HepG2 (cell line): Measurements from ENCODE around the gene LILRB3. TPM values are rescaled to one million over a fixed set of nuclear protein-coding genes. Genes with fewer than 3 reads are reported as not detected.
A peak's percentile ranks its signal among the peaks of the same experiment; 100 is the strongest.

ENCODE experiments used
- CC2D1A ChIP-seq: sonication (generic); formaldehyde crosslinking; IDR thresholded peaks from 2 replicates; pipeline ENCODE4 v1.8.1; 2023; ENCODE audit warnings: mild to moderate bottlenecking, missing genetic modification reagents
- E2F2 ChIP-seq: sonication (generic); formaldehyde crosslinking; IDR thresholded peaks from 2 replicates; pipeline ENCODE4 v1.4.0; 2020; ENCODE audit warnings: missing genetic modification reagents, borderline replicate concordance
- EEA1 ChIP-seq: sonication (generic); formaldehyde crosslinking; IDR thresholded peaks from 2 replicates; pipeline ENCODE4 v1.5.1; 2020; ENCODE audit warnings: mild to moderate bottlenecking, missing genetic modification reagents, borderline replicate concordance
- HHEX ChIP-seq: IDR thresholded peaks from 2 replicates; pipeline ENCODE4 v1.6.1; 2016; ENCODE audit warnings: control low read depth
- IRF2 ChIP-seq: IDR thresholded peaks from 2 replicates; pipeline ENCODE4 v1.6.1; 2018; ENCODE audit warnings: missing genetic modification reagents, missing compliant biosample characterization
- JUN ChIP-seq: sonication (generic); formaldehyde crosslinking; IDR thresholded peaks from 2 replicates; pipeline ENCODE4 v1.4.0; 2020; ENCODE audit warnings: mild to moderate bottlenecking, missing genetic modification reagents
- LCORL ChIP-seq, 2 experiments: fragments of 450-650 bp in 1 of 2; sonication (generic) in 1 of 2; formaldehyde crosslinking in 1 of 2; IDR thresholded peaks; 2 replicates each; pipeline versions ENCODE4 v1.5.0 to v1.6.1; 2017 to 2020; ENCODE audit warnings: antibody characterized with exemption in 1 of 2, missing genetic modification reagents in 1 of 2
- MAFG ChIP-seq: sonication (generic); formaldehyde crosslinking; IDR thresholded peaks from 2 replicates; pipeline ENCODE4 v1.5.1; 2020; ENCODE audit warnings: mild to moderate bottlenecking, missing genetic modification reagents
- MED8 ChIP-seq: sonication (generic); formaldehyde crosslinking; IDR thresholded peaks from 2 replicates; pipeline ENCODE4 v1.8.1; 2023; ENCODE audit warnings: mild to moderate bottlenecking, missing genetic modification reagents; ENCODE audit not compliant: insufficient replicate concordance
- NR3C1 ChIP-seq: sonication (generic); formaldehyde crosslinking; IDR thresholded peaks from 2 replicates; pipeline ENCODE4 v1.4.0; 2020; ENCODE audit warnings: missing genetic modification reagents
- RBM22 ChIP-seq: fragments of 200-400 bp; formaldehyde crosslinking; optimal IDR thresholded peaks from 2 replicates; pipeline ENCODE3; 2017; ENCODE audit warnings: mild to moderate bottlenecking, low read length, moderate library complexity
- SIX4 ChIP-seq: sonication (generic); formaldehyde crosslinking; IDR thresholded peaks from 2 replicates; pipeline ENCODE4 v1.4.0; 2020; ENCODE audit warnings: missing genetic modification reagents
- TAF1 ChIP-seq: sonication (generic); formaldehyde crosslinking; IDR thresholded peaks from 2 replicates; pipeline ENCODE4 v1.4.0; 2020; ENCODE audit warnings: missing genetic modification reagents
- ZBTB1 ChIP-seq: sonication (generic); formaldehyde crosslinking; IDR thresholded peaks from 2 replicates; pipeline ENCODE4 v1.4.0; 2020; ENCODE audit warnings: missing genetic modification reagents, borderline replicate concordance
- ZNF138 ChIP-seq: sonication (generic); formaldehyde crosslinking; IDR thresholded peaks from 2 replicates; pipeline ENCODE4 v1.5.0; 2020; ENCODE audit warnings: mild to moderate bottlenecking, low read depth, missing genetic modification reagents
- ZNF296 ChIP-seq: sonication (generic); formaldehyde crosslinking; conservative IDR thresholded peaks from 2 replicates; pipeline ENCODE4 v1.5.0; 2020; ENCODE audit warnings: mild to moderate bottlenecking, missing genetic modification reagents
- ZNF317 ChIP-seq: sonication (generic); formaldehyde crosslinking; IDR thresholded peaks from 2 replicates; pipeline ENCODE4 v1.5.0; 2020; ENCODE audit warnings: mild to moderate bottlenecking, missing genetic modification reagents
- ZNF44 ChIP-seq: sonication (generic); formaldehyde crosslinking; IDR thresholded peaks from 2 replicates; pipeline ENCODE4 v1.5.1; 2020; ENCODE audit warnings: mild to moderate bottlenecking, missing genetic modification reagents
- ZNF605 ChIP-seq: sonication (generic); formaldehyde crosslinking; IDR thresholded peaks from 2 replicates; pipeline ENCODE4 v1.8.0; 2022; ENCODE audit warnings: mild to moderate bottlenecking, missing genetic modification reagents
- ZNF781 ChIP-seq: sonication (generic); formaldehyde crosslinking; IDR thresholded peaks from 2 replicates; pipeline ENCODE4 v1.5.1; 2020; ENCODE audit warnings: borderline replicate concordance, mild to moderate bottlenecking, missing genetic modification reagents; ENCODE audit errors: not compliant biosample characterization
- ZNF788 ChIP-seq: sonication (generic); formaldehyde crosslinking; IDR thresholded peaks from 2 replicates; pipeline ENCODE4 v1.5.0; 2020; ENCODE audit warnings: mild to moderate bottlenecking, missing genetic modification reagents, borderline replicate concordance
- ZNF792 ChIP-seq: IDR thresholded peaks from 2 replicates; pipeline ENCODE4 v1.6.1; 2016
- ZNF83 ChIP-seq: sonication (generic); formaldehyde crosslinking; IDR thresholded peaks from 2 replicates; pipeline ENCODE4 v1.4.0; 2020; ENCODE audit warnings: missing genetic modification reagents, mild to moderate bottlenecking, borderline replicate concordance
- ZSCAN21 ChIP-seq: sonication (generic); formaldehyde crosslinking; IDR thresholded peaks from 2 replicates; pipeline ENCODE4 v1.8.0; 2022; ENCODE audit warnings: mild to moderate bottlenecking, missing genetic modification reagents, moderate library complexity, borderline replicate concordance
- ZZZ3 ChIP-seq: sonication (generic); formaldehyde crosslinking; IDR thresholded peaks from 2 replicates; pipeline ENCODE4 v1.4.0; 2020; ENCODE audit warnings: missing genetic modification reagents, mild to moderate bottlenecking, borderline replicate concordance
- polyA plus RNA-seq, 8 experiments: library from polyadenylated mRNA; depleted of rRNA in 3 of 8; stranded (reverse) in 7 of 8; unstranded in 1 of 8; fragments of >200 nt; fragmentation: Illumina TruSeq in 4 of 8; extraction: Trizol in 4 of 8; gene quantifications; 2 replicates each; pipeline versions ENCODE4 v1.2.1 to v1.2.3, GENCODE V29; 2011 to 2016; ENCODE audit warnings: low read depth in 4 of 8, missing spikeins in 1 of 8, mixed read lengths in 1 of 8; ENCODE audit not compliant: insufficient read depth in 1 of 8
- total RNA-seq, 5 experiments: library from RNA; depleted of rRNA; stranded (reverse); fragments of >200 nt; fragmentation: Illumina TruSeq; extraction: Trizol; gene quantifications; 2 replicates each; pipeline ENCODE4 v1.2.3, GENCODE V29; 2016; ENCODE audit warnings: low read depth in 1 of 5
- TF ChIP-seq, protein P1 (sequence below): sonication (generic); formaldehyde crosslinking; IDR thresholded peaks from 2 replicates; pipeline ENCODE4 v1.4.0; 2020; ENCODE audit warnings: missing genetic modification reagents, borderline replicate concordance

Gene LILRB3
- total and polyA plus RNA-seq, 2 of the 13 experiments (the other 11 are each of a cell fraction or from before 2014, with no cell fraction given) = 0.22 TPM; not detected in 1

DNA sequence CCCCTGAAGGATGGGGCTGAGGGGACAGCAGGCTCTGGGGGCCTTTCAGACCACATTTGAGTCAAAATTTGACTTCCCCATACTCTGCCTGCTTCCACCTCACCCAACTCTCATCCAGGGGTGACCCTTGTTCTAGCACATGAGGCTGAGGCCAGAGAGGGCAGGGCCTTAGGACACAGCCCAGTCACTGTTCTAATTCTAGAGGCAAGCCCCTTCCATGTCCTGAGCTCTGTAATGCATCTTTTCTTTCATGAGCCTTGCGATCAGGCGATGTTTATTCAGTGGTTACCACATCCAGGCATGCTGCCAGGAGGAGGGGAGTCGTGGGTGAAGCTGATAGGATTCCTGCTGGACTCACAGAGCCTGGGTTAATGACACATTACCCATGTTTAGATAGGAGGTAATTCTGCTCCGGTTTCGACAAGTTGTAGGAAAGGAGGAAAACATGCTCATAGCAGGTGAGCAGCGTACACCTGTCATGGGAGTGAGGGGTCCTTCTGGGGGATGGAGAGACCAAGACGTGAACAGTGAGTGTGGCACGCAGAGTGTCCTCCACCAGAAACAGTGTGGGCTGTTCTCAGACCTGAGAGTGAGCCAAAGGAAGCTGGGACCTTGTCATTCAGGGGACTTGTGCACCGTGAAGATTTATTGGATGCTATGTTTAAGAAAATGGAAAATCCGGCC, 12.9 kb downstream of the LILRB3 start (continued):
- TF ChIP-seq ZNF44 (CRISPR knock-in tag) (no peak), ZNF792 (CRISPR knock-in tag) (peak; percentile 22; the same call in 1 of the 2 replicates), SIX4 (CRISPR knock-in tag) (peak; percentile 77; the same call in 1 of the 2 replicates), TAF1 (CRISPR knock-in tag) (no peak; the same call in 1 of the 2 replicates), ZNF788 (CRISPR knock-in tag) (peak; percentile 78; the same call in 1 of the 2 replicates), ZNF296 (no peak; the same call in none of the 2 replicates), E2F2 (CRISPR knock-in tag) (no peak), ZSCAN21 (CRISPR knock-in tag) (0 out of 2 replicates have a peak, but pooled peaks have one; percentile 27), RBM22 (no peak), ZNF605 (CRISPR knock-in tag) (no peak), CC2D1A (CRISPR knock-in tag) (no peak), JUN (CRISPR knock-in tag) (no peak), MED8 (CRISPR knock-in tag) (no peak), ZNF83 (CRISPR knock-in tag) (no peak), ZNF317 (no peak), ZNF781 (CRISPR knock-in tag) (no peak), ZNF138 (CRISPR knock-in tag) (no peak), MAFG (CRISPR knock-in tag) (no peak), HHEX (CRISPR knock-in tag) (no peak), LCORL (IDR thresholded peaks at IDR 0.05) (no peak), LCORL (CRISPR knock-in tag; IDR thresholded peaks at IDR 0.05) (0 out of 2 replicates have a peak, but pooled peaks have one; percentile 50), ZZZ3 (CRISPR knock-in tag) (no peak), ZBTB1 (CRISPR knock-in tag) (no peak), NR3C1 (CRISPR knock-in tag) (no peak), IRF2 (CRISPR knock-in tag) (peak; percentile 67), EEA1 (no peak)
- TF ChIP-seq, protein P1, sequence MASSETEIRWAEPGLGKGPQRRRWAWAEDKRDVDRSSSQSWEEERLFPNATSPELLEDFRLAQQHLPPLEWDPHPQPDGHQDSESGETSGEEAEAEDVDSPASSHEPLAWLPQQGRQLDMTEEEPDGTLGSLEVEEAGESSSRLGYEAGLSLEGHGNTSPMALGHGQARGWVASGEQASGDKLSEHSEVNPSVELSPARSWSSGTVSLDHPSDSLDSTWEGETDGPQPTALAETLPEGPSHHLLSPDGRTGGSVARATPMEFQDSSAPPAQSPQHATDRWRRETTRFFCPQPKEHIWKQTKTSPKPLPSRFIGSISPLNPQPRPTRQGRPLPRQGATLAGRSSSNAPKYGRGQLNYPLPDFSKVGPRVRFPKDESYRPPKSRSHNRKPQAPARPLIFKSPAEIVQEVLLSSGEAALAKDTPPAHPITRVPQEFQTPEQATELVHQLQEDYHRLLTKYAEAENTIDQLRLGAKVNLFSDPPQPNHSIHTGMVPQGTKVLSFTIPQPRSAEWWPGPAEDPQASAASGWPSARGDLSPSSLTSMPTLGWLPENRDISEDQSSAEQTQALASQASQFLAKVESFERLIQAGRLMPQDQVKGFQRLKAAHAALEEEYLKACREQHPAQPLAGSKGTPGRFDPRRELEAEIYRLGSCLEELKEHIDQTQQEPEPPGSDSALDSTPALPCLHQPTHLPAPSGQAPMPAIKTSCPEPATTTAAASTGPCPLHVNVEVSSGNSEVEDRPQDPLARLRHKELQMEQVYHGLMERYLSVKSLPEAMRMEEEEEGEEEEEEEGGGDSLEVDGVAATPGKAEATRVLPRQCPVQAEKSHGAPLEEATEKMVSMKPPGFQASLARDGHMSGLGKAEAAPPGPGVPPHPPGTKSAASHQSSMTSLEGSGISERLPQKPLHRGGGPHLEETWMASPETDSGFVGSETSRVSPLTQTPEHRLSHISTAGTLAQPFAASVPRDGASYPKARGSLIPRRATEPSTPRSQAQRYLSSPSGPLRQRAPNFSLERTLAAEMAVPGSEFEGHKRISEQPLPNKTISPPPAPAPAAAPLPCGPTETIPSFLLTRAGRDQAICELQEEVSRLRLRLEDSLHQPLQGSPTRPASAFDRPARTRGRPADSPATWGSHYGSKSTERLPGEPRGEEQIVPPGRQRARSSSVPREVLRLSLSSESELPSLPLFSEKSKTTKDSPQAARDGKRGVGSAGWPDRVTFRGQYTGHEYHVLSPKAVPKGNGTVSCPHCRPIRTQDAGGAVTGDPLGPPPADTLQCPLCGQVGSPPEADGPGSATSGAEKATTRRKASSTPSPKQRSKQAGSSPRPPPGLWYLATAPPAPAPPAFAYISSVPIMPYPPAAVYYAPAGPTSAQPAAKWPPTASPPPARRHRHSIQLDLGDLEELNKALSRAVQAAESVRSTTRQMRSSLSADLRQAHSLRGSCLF (CRISPR knock-in tag) = no peak
